HCT116 (cell line): ENCODE measurements around the gene TMSB4X.

Experiments
- ATF3 ChIP-seq: IDR thresholded peaks from 2 replicates; pipeline ENCODE4 v1.6.1; 2012
- CEBPB ChIP-seq: IDR thresholded peaks from 2 replicates; pipeline ENCODE4 v1.6.1; 2012; ENCODE audit warnings: low read depth
- CTCF ChIP-seq, 3 experiments: fragments of 200-600 bp in 1 of 3; sonication (generic) in 1 of 3; IDR thresholded peaks in 2 of 3; conservative IDR thresholded peaks in 1 of 3; 2 replicates each; pipeline ENCODE4 v1.5.1; 2012 to 2017; ENCODE audit warnings: low read depth in 2 of 3, low read length in 2 of 3, antibody characterized with exemption in 1 of 3, borderline replicate concordance in 1 of 3, control low read depth in 1 of 3, mild to moderate bottlenecking in 1 of 3, mixed read lengths in 1 of 3, mixed run types in 1 of 3, moderate library complexity in 1 of 3; ENCODE audit not compliant: insufficient read depth in 1 of 3
- EGR1 ChIP-seq: IDR thresholded peaks from 2 replicates; pipeline ENCODE4 v1.6.1; 2012; ENCODE audit warnings: low read depth
- EZH2 ChIP-seq: fragments of 200-600 bp; sonication (generic); IDR thresholded peaks from 2 replicates; pipeline ENCODE4 v1.6.1; 2017; ENCODE audit warnings: antibody characterized with exemption, mixed run types
- MAX ChIP-seq: IDR thresholded peaks from 2 replicates; pipeline ENCODE4 v1.6.1; 2012
- POLR2AphosphoS5 ChIP-seq: IDR thresholded peaks from 2 replicates; pipeline ENCODE4 v1.6.1; 2011; ENCODE audit warnings: mild to moderate bottlenecking, low read depth, low read length, moderate library complexity
- SIN3A ChIP-seq: IDR thresholded peaks from 2 replicates; pipeline ENCODE4 v1.6.1; 2012; ENCODE audit warnings: low read depth
- SP1 ChIP-seq: IDR thresholded peaks from 2 replicates; pipeline ENCODE4 v1.6.1; 2012; ENCODE audit warnings: low read depth
- YY1 ChIP-seq: IDR thresholded peaks from 2 replicates; pipeline ENCODE4 v1.6.1; 2011; ENCODE audit warnings: low read length, low read depth, moderate library complexity, mild to moderate bottlenecking; ENCODE audit not compliant: insufficient replicate concordance; ENCODE audit errors: extremely low read depth
- ZBTB33 ChIP-seq: IDR thresholded peaks from 2 replicates; pipeline ENCODE4 v1.6.1; 2011; ENCODE audit warnings: mild to moderate bottlenecking, low read length, moderate library complexity; ENCODE audit not compliant: insufficient replicate concordance; ENCODE audit errors: extremely low read depth

- no peak for TF ChIP-seq CTCF (IDR thresholded peaks at IDR 0.05 in 2 of 3, conservative IDR thresholded peaks at IDR 0.05 in 1 of 3; ENCODE audit: borderline replicate concordance in 1 of 3, insufficient read depth in 1 of 3, low read depth in 2 of 3, low read length in 2 of 3)
- TF ChIP-seq CEBPB = no peak
- no peak for TF ChIP-seq EZH2
- TF ChIP-seq SIN3A = no peak
- peak; percentile 36; the same call in 1 of the 2 replicates for TF ChIP-seq SP1
- no peak for TF ChIP-seq POLR2AphosphoS5
- no peak for TF ChIP-seq ATF3
- no peak for TF ChIP-seq EGR1
- TF ChIP-seq YY1 = no peak
- TF ChIP-seq ZBTB33 = no peak
- no peak for TF ChIP-seq MAX
Observed at GRCh38 chrX:12988797-12989196, 13.9 kb downstream of the TMSB4X start.
